RKO (cell line): ENCODE measurements around the gene IGSF11.
"Not testable (repeated sequence)": the region's sequence is repeated elsewhere in the genome, so short reads cannot be mapped to it uniquely, and the experiment has no call there.

ENCODE experiments used
- DNase-seq: peaks from one replicate; pipeline ENCODE4 v3.0.0-alpha.2; 2016; ENCODE audit warnings: low spot score

Gene IGSF11

DNA sequence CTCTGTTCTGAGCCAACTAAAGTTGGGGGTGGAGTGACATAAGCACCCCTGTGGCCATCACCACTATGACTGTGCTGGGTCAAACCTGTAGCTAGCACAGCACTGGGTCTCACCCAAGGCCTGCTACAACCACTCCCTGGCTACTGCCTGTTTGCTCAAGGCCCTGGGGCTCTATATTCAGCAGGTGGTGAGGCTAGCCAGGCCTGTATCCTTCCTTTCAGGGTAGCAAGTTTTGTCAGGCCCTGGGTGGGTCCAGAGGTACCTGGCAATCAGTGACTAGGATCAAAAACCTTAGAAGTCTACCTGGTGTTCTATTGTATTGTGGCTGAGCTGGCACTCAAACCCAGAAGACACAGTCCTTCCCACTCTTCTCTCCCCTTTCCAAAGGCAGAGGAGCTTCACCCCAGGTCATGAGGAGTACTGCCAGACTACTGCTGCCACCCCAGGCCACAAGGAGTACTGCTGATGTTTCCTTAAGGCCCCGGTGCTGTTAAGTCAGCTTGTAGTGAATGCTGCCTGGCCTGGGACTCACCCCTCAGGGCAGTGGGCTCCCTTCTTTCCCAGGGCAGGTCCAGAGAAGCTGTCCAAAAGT is 170.8 kb downstream of the IGSF11 start:
- DNase-seq: peak; percentile 47

DNA sequence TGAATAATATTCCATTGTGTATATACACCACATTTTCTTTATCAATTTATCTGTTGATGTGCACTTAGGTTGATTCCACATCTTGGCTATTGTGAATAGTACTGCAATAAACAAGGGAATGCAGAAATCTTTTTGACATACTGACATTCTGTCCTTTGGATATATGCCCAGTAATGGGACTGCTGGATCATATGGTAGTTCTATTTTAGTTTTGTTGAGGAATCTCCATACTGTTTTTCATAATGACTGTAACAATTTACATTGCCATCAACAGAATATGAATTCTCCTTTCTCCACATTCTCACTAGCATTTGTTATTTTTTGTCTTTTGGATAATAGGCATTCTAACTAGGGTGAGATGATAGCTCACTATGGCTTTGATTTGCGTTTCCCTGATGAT is 174.7 kb downstream of the IGSF11 start:
- DNase-seq: no peak

DNA sequence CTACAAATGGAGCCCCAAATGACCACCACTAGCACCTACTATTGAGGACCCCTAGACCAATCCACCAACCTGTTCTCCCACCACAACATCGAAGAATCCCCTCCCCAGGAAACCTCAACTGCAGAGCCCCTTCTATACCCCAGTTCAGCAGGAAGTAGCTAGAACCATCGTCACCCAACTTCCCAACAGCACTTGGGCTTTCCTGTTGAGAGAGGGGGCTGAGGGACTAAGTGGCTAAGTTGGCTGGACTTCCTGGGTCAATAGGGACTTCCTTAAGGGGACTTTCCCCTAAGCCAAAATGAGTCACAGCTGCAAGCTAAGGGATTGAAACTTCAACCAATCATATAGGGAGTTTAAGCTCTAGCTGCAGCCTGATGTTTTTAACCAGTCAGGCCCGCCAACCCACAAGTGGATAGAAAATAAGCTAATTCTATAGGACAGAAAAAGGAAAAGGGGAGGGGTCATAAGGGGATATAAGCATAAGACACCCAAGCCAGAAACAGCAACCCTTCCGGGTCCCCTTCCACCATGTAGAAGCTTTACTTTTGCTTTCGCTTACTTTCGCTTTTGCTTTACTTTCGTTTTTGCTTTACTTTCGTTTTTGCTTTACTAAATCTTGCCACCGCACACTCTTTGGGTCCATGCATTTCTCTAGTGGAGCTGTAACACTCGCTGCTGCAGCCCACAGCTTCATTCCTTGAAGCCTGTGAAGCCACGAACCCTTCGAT is 183.0 kb downstream of the IGSF11 start:
- DNase-seq: not testable (repeated sequence)

DNA sequence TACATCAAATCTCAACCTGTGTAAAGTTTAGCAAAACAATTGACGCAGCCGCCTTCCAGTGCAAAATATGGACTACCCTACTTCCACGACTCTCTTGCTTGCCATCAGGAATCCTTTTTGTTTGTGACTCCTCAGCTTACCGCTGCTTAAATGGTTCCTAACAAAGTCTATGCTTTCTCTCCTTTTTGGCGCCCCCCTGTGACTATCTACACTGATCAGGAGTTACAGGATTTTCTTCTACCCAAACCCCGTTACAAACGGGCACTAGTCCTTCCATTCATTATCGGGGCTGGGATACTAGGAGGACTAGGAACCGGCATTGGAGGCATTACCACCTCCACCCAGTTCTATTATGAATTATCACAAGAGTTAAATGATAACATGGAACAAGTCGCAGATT is 184.0 kb downstream of the IGSF11 start:
- DNase-seq: no peak
